Stimulated activated CD8-positive, alpha-beta memory T cell treated with anti-CD3 and anti-CD28 coated beads, Interleukin-15, amount 100 ng/mL, for 4 hours (primary cell): ENCODE measurements around the gene SEC16B.

Experiments used
- DNase-seq, 2 donors: peaks; one replicate each; pipeline ENCODE4 v3.0.0-alpha.2; 2020; ENCODE audit warnings: low read depth in 2 of 2

SEC16B gene

GRCh38 chr1:177940682-177941081 is 29.2 kb downstream of the SEC16B start:
- no peak for DNase-seq

- DNase-seq = no peak
Measured at GRCh38 chr1:177937931-177938330, 31.9 kb downstream of the SEC16B start.

GRCh38 chr1:177937174-177937770 is 32.6 kb downstream of the SEC16B start:
- no peak for DNase-seq

GRCh38 chr1:177935638-177936415 is 34.0 kb downstream of the SEC16B start:
- DNase-seq = no peak

GRCh38 chr1:177934927-177935326 is 34.9 kb downstream of the SEC16B start:
- DNase-seq = no peak

DNA sequence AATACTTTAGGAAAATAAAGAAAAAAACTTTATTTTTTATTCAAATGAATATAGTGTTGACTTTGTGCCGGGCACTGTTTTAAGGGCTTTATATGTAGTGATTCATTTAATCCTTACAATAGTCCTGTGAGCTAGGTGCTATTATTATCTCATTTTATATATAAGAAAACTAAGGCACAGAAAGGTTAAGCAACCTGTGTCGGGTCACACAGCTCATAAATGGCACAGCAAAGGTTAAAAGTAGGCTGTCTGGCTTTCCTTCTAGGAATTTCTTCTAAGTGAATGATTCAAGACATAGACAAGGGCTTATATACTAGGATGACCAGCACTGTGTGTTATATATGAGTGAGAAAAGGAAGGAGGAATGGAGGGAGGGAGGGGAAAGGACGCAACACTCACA is 35.4 kb downstream of the SEC16B start:
- DNase-seq = no peak

DNA sequence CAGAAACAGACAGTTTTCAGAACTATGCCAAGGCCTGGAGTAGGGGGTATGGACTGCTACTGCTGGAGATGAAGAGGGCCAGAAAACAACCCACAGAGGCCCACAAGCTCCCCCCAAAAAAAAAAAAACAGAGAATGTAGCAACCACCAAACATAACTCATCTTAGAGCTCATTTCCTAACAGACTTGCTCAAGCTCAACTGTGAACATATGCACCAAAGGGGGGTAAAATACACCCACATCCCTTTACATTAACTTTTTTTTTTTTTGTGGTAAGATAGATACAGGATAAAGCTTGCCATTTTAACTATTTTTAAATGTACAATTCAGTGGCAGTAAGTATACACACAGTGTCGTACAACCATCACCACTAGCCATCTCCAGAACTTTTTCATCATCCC is 36.0 kb downstream of the SEC16B start:
- no peak for DNase-seq

- DNase-seq = no peak
Measured at GRCh38 chr1:177932123-177932522, 37.7 kb downstream of the SEC16B start.

GRCh38 chr1:177928952-177929351 is 40.9 kb downstream of the SEC16B start:
- DNase-seq = no peak

DNA sequence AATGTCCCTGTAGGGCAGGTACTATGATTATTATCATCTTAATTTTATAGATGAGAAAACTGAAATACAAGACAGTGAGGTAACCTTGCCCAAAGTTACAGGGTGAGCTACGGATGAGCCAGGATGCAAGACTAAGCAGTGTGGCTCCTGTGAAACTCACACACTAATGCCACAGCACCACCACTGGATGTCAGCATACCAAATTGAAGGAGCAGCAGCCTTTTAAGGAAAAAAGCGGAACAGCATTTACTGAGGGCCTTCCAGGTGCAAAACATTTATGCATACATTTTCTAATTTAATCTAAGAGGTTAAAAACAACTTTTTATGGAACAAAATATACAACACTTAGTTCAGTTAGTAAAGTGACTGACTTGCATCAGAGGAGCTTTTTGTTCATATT is 41.7 kb downstream of the SEC16B start:
- no peak for DNase-seq

DNA sequence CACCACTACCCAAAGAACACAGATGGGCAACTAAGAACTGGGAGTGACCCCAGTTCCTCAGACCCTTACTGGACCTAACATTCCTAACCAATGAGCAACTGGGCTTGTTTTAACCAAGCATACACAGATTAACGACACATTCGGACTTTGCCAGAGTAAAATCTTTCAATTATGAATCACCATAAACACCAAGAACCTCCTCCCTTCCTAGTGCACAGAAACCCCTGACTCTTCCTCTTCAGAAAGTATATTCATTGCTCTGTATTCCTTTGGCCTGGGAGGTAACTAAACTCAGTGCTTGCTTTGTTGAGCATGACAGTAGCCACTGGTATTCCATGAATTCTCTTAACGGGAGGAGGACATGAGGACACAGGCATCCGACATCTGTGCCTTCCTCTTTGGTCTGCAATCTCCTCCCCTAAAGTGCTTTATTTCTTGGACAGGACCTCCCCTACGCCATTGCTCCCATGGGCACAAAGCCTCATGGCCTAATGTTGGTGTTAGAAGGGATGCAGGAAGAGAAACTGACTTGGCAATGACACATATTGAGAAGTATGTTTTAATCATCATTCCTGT is 42.7 kb downstream of the SEC16B start:
- DNase-seq = no peak

DNA sequence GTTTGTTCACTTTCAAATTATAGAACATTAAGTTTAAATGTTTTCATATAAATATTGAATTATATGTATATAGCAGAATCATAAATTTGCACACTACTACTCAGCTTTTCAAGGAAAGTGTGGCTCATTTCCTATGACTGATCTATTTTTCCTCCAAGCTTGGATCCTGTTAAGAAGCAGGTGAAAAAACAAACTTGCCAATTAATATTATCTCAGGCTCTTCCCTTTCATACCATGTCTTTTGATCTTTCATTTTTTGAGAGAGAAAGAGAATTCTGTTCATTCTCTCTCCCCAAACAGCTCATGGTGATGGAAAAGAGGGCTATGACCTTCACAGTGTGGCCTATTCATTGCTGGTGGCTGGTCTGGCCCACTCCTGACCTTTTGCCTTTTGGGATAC is 43.7 kb downstream of the SEC16B start:
- DNase-seq = no peak

DNA sequence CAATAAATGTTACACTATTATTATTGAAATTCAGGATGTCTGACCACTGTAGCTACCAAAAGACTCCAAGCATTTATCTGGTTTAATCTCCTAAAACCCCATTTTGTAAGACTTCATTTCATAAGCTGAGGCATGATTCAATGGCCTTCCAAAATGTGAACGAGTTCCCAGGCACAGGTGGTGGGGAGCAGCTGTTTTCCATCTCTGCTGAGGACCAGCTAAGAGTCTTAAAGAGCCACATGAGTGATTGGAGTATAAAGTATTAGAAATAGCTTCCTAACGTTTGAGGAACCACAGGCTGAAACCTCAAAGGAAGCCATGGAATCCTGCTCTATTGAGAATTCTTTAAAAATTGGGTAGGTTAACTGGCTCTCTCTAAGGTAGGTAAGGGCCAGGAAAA is 44.9 kb downstream of the SEC16B start:
- no peak for DNase-seq

- DNase-seq = no peak
Measured at GRCh38 chr1:177923441-177923840, 46.4 kb downstream of the SEC16B start.

- no peak for DNase-seq
Measured at GRCh38 chr1:177922209-177922608, 47.6 kb downstream of the SEC16B start.

DNA sequence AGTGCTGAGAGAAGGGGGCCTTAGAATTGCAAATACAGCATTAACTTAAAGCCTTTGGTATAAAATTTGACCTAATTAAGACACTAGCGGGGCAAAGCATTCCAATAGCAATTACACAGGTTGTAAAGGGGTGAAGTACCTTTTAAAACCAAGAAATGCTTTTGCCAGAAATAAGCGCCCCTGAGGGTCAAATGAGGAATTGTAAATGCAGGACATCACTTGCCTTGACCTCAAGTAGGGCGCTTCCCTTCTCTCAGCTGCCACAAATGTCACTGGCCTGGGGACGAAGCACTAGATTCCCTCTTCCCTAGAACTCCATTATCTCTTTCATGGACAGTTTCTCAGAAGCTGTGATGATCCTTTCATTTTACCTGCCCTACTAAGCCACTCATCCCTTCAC is 48.3 kb downstream of the SEC16B start:
- no peak for DNase-seq

GRCh38 chr1:177920091-177920490 is 49.8 kb downstream of the SEC16B start:
- no peak for DNase-seq

GRCh38 chr1:177915641-177916040 is 54.2 kb downstream of the SEC16B start:
- DNase-seq = no peak

DNA sequence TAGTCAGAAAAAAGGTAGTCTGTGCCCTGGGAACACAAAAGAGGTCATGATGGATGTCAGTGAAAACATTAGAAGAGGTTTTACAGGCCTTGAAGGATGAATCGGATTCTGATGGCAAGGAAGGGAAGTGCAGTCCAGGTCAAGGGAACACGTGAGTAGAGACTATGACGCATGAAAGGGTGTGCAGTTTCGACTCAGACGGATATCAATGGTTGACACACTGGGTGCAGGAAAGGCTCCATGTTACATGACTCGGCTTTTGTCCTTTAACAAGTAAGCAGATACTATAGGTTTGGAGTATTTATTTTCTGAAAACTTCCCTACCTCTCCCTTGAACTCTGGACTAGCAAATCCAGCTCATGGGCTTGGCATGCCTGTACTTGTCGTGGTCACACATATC is 55.3 kb downstream of the SEC16B start:
- no peak for DNase-seq

GRCh38 chr1:177913762-177914540 is 55.9 kb downstream of the SEC16B start:
- no peak for DNase-seq

DNA sequence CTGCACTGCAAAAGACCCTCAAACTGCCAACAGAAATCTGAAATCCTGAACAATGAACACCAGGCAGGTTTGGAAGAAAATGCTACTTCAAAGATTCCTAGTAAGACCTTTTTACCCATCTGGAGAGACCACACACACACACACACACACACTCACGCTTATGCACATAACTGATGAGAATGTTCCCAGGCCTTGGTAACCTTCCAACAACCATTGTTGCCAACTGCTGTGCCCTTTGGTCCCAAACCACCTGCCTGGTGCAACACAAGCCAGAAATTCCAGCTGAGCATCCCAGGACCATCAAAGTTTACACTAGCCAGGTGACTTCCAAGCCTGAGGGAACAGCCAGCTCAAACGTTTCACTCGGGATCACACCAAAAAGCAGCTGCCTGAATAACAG is 56.9 kb downstream of the SEC16B start:
- no peak for DNase-seq

DNA sequence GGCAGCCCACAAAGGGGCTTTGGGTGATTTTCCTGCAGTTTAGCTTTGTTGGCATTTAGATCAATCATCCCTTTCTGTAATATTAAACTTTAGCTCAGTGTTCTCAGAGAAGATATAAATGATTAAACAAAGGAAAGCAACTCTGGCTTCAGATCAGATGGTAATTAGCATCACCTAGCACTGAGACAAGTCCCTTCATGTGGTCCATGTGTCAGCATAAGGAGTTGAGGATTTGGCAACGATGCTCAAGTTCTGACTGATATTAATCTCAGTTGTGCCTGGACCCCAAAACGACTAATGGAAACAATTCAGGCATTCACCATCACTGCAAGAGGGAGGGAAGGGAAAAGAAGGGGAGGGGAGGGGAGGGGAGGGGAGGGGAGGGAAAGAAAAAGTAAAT is 60.4 kb downstream of the SEC16B start:
- DNase-seq = no peak

GRCh38 chr1:177907000-177907399 is 62.9 kb downstream of the SEC16B start:
- no peak for DNase-seq
